Dedifferentiated amniotic fluid mesenchymal stem cell (primary cell): ENCODE results near the gene CABP2.
"Not testable (repeated sequence)": the region's sequence is repeated elsewhere in the genome, so short reads cannot be mapped to it uniquely, and the experiment has no call there.

ENCODE experiments used
- DNase-seq: peaks from one replicate; pipeline ENCODE4 v3.0.0-alpha.2; 2016; ENCODE audit errors: extremely low spot score

The CABP2 gene

GRCh38 chr11:67538823-67539505, 15.7 kb upstream of the CABP2 start:
- DNase-seq: no peak

- DNase-seq: no peak
These were observed 15.1 kb upstream of the CABP2 start for GRCh38 chr11:67538306-67538705.

GRCh38 chr11:67535561-67535960, 12.3 kb upstream of the CABP2 start:
- DNase-seq: no peak

- no peak for DNase-seq
These were observed 10.9 kb upstream of the CABP2 start for GRCh38 chr11:67534070-67534679.

GRCh38 chr11:67532889-67533288, 9.6 kb upstream of the CABP2 start:
- DNase-seq: no peak

GRCh38 chr11:67530282-67530592, 7.0 kb upstream of the CABP2 start:
- DNase-seq: no peak

GRCh38 chr11:67528376-67528775, 5.1 kb upstream of the CABP2 start:
- DNase-seq: no peak

GRCh38 chr11:67525275-67525976, 2.2 kb upstream of the CABP2 start:
- DNase-seq: no peak

GRCh38 chr11:67524480-67524808, 1.2 kb upstream of the CABP2 start:
- no peak for DNase-seq

- DNase-seq: no peak
These were observed 572 bp upstream of the CABP2 start for GRCh38 chr11:67523556-67524479.

- DNase-seq: no peak
These were observed 908 bp downstream of the CABP2 start for GRCh38 chr11:67522338-67522737.

- DNase-seq: no peak
These were observed 1.3 kb downstream of the CABP2 start for GRCh38 chr11:67521924-67522323.

GRCh38 chr11:67520856-67521824, 2.1 kb downstream of the CABP2 start:
- DNase-seq: no peak

GRCh38 chr11:67519726-67520125, 3.5 kb downstream of the CABP2 start:
- DNase-seq: no peak

GRCh38 chr11:67517784-67518552, 5.3 kb downstream of the CABP2 start:
- no peak for DNase-seq

GRCh38 chr11:67516806-67517205, 6.4 kb downstream of the CABP2 start:
- DNase-seq: no peak

- DNase-seq: no peak
These were observed 9.1 kb downstream of the CABP2 start for GRCh38 chr11:67514116-67514515.

GRCh38 chr11:67511558-67511957, 11.7 kb downstream of the CABP2 start:
- not testable (repeated sequence) for DNase-seq

- DNase-seq: no peak
These were observed 13.3 kb downstream of the CABP2 start for GRCh38 chr11:67510023-67510345.

- peak; percentile 95 for DNase-seq
These were observed 14.6 kb downstream of the CABP2 start for GRCh38 chr11:67508486-67509121.
